Ovary (tissue), 3 donors: ENCODE data around the gene ENOX2.

Experiments
- EP300 ChIP-seq: sonication (generic); formaldehyde crosslinking; IDR thresholded peaks from one replicate; pipeline ENCODE4 v1.6.1; 2017; ENCODE audit warnings: antibody characterized with exemption
- POLR2A ChIP-seq: fragments of 450-650 bp; IDR thresholded peaks from one replicate; pipeline ENCODE4 v1.6.1; 2017; ENCODE audit warnings: antibody characterized with exemption, mild to moderate bottlenecking, moderate library complexity
- TF ChIP-seq, protein P1 (sequence below), 3 donors: fragments of 450-650 bp in 2 of 3; fragments of 200-600 bp in 1 of 3; IDR thresholded peaks; one replicate each; pipeline versions ENCODE4 v1.5.1 to v1.8.0; 2016 to 2022; ENCODE audit warnings: antibody characterized with exemption in 3 of 3, mild to moderate bottlenecking in 1 of 3
- donor health status: DM: no; HTN: no; CAD: no.

DNA sequence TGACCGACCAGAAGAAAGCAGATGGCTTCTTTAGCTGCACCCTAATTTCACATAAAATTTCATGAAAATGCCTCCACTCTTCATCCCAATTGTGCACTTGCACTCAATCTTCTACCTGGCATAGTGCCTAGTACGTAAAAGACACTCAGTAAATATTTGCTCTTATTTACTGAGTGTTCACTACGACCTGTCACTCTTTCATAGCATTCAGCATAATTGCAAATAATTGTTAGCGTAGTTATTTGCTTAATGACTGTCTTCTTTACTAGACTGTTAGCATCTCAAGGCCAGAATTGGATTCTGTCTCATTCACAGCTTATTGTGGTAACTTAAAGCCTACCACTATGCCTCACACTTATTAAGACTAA is 130.2 kb downstream of the ENOX2 start:
- TF ChIP-seq, protein P1, sequence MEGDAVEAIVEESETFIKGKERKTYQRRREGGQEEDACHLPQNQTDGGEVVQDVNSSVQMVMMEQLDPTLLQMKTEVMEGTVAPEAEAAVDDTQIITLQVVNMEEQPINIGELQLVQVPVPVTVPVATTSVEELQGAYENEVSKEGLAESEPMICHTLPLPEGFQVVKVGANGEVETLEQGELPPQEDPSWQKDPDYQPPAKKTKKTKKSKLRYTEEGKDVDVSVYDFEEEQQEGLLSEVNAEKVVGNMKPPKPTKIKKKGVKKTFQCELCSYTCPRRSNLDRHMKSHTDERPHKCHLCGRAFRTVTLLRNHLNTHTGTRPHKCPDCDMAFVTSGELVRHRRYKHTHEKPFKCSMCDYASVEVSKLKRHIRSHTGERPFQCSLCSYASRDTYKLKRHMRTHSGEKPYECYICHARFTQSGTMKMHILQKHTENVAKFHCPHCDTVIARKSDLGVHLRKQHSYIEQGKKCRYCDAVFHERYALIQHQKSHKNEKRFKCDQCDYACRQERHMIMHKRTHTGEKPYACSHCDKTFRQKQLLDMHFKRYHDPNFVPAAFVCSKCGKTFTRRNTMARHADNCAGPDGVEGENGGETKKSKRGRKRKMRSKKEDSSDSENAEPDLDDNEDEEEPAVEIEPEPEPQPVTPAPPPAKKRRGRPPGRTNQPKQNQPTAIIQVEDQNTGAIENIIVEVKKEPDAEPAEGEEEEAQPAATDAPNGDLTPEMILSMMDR (IDR thresholded peaks at IDR 0.05), result no peak
- TF ChIP-seq EP300 (no peak), POLR2A (no peak)
